DND-41 (cell line): ENCODE results near the gene ZNF544.
A peak's percentile ranks its signal among the peaks of the same experiment; 100 is the strongest.

Source experiments
- ATAC-seq: fragments of 200-7000 bp; cut with Tn5 transposase; 3 replicates; pipeline ENCODE4 v1.9.1; 2021; ENCODE audit warnings: low read depth; ENCODE audit not compliant: insufficient read depth
- DNase-seq: peaks from one replicate; pipeline ENCODE4 v3.0.0-alpha.2; 2020
- H2AFZ ChIP-seq: 2 replicates; pipeline ENCODE4 v1.6.0; 2012; ENCODE audit warnings: low read depth, low read length
- H3K27ac ChIP-seq: 2 replicates; pipeline ENCODE4 v1.5.1; 2012; ENCODE audit warnings: low read length, inconsistent platforms
- H3K27me3 ChIP-seq: fragments of 200-600 bp; sonication (generic); 2 replicates; pipeline ENCODE4 v1.6.0; 2012; ENCODE audit warnings: low read length, mild to moderate bottlenecking, inconsistent platforms; ENCODE audit not compliant: insufficient read depth, poor library complexity
- H3K36me3 ChIP-seq: 2 replicates; pipeline ENCODE4 v1.5.1; 2012; ENCODE audit warnings: low read length, inconsistent platforms; ENCODE audit not compliant: insufficient read depth
- H3K4me1 ChIP-seq: 2 replicates; pipeline ENCODE4 v1.5.1; 2012; ENCODE audit warnings: mild to moderate bottlenecking, low read length; ENCODE audit not compliant: insufficient read depth
- H3K4me2 ChIP-seq: 2 replicates; pipeline ENCODE4 v1.6.0; 2012; ENCODE audit warnings: mild to moderate bottlenecking, moderate library complexity, low read length, inconsistent platforms; ENCODE audit not compliant: insufficient read depth
- H3K4me3 ChIP-seq, 2 experiments: fragments of 200-600 bp in 1 of 2; shearing (Covaris generic) in 1 of 2; 2 replicates each; pipeline ENCODE4 v1.5.1; 2012 to 2016; ENCODE audit warnings: inconsistent platforms in 2 of 2, low read length in 2 of 2, mild to moderate bottlenecking in 2 of 2, low read depth in 1 of 2, moderate library complexity in 1 of 2
- H3K79me2 ChIP-seq: 2 replicates; pipeline ENCODE4 v1.6.0; 2012; ENCODE audit warnings: low read length, inconsistent platforms; ENCODE audit not compliant: insufficient read depth
- H3K9ac ChIP-seq: 2 replicates; pipeline ENCODE4 v1.6.0; 2012; ENCODE audit warnings: low read depth, mild to moderate bottlenecking, inconsistent platforms, low read length, moderate library complexity
- H3K9me3 ChIP-seq: 2 replicates; pipeline ENCODE4 v1.5.1; 2012; ENCODE audit warnings: low read length, moderate library complexity, mild to moderate bottlenecking, inconsistent platforms; ENCODE audit not compliant: insufficient read depth, severe bottlenecking
- H4K20me1 ChIP-seq: 2 replicates; pipeline ENCODE4 v1.6.0; 2012; ENCODE audit warnings: low read length; ENCODE audit not compliant: insufficient read depth
- CTCF ChIP-seq: IDR thresholded peaks from 2 replicates; pipeline ENCODE4 v1.5.1; 2012; ENCODE audit warnings: borderline replicate concordance, low read length, moderate library complexity, mild to moderate bottlenecking; ENCODE audit not compliant: poor library complexity, severe bottlenecking; ENCODE audit errors: extremely low read depth
- EZH2 ChIP-seq: IDR thresholded peaks from 3 replicates; pipeline ENCODE4 v1.6.1; 2012; ENCODE audit warnings: borderline replicate concordance, low read depth, mild to moderate bottlenecking, moderate library complexity, low read length, inconsistent platforms; ENCODE audit not compliant: severe bottlenecking

Gene ZNF544

GRCh38 chr19:58279042-58279924 lies 50.6 kb downstream of the ZNF544 start:
- Histone ChIP-seq H2AFZ (peak overlapping the region; percentile 99), H3K27me3 (no peaks in the 10 kb centered on the region), H4K20me1 (peaks cover 5% of the 10 kb centered on the region; the same call in 1 of the 2 replicates), H3K79me2 (peaks cover 82% of the 10 kb centered on the region), H3K4me3 (peak overlapping the region; percentile 81 to 84; a peak in 3 of 4 replicates), H3K4me2 (peak overlapping the region; percentile 88), H3K27ac (peak overlapping the region; percentile 85), H3K36me3 (peaks cover 38% of the 10 kb centered on the region), H3K9ac (peak overlapping the region; percentile 89), H3K4me1 (peaks cover 41% of the 10 kb centered on the region), H3K9me3 (peaks cover 3% of the 10 kb centered on the region)
- no peak for TF ChIP-seq EZH2
- TF ChIP-seq CTCF = no peak
- DNase-seq (peak; percentile 49), ATAC-seq (no peak)

GRCh38 chr19:58279925-58280316 lies 51.2 kb downstream of the ZNF544 start:
- H3K36me3 ChIP-seq = peaks cover 35% of the 10 kb centered on the region
- no peak for TF ChIP-seq EZH2
- no peak for TF ChIP-seq CTCF
- DNase-seq (no peak), ATAC-seq (no peak)
- peak overlapping the region; percentile 88 for H3K4me2 ChIP-seq
- H3K9me3 ChIP-seq = no peaks in the 10 kb centered on the region
- peaks cover 5% of the 10 kb centered on the region; the same call in 1 of the 2 replicates for H4K20me1 ChIP-seq
- no peak overlapping the region for H3K27ac ChIP-seq
- peak overlapping the region; percentile 81 to 84; a peak in 3 of 4 replicates for H3K4me3 ChIP-seq
- H3K9ac ChIP-seq = peak overlapping the region; percentile 89
- H3K27me3 ChIP-seq = no peaks in the 10 kb centered on the region
- H3K4me1 ChIP-seq = peaks cover 41% of the 10 kb centered on the region
- H3K79me2 ChIP-seq = peaks cover 86% of the 10 kb centered on the region
- no peak overlapping the region for H2AFZ ChIP-seq

- Histone ChIP-seq H3K9me3 (no peaks in the 10 kb centered on the region), H3K27me3 (no peaks in the 10 kb centered on the region), H3K36me3 (peaks cover 57% of the 10 kb centered on the region), H3K27ac (no peak overlapping the region), H2AFZ (no peak overlapping the region), H3K4me1 (peaks cover 26% of the 10 kb centered on the region), H3K79me2 (peaks cover 56% of the 10 kb centered on the region), H3K9ac (no peak overlapping the region), H4K20me1 (peaks cover 5% of the 10 kb centered on the region; the same call in 1 of the 2 replicates), H3K4me2 (no peak overlapping the region), H3K4me3 (no peak overlapping the region)
- TF ChIP-seq CTCF (no peak), EZH2 (no peak)
- DNase-seq (no peak), ATAC-seq (no peak)
These were observed 55.5 kb downstream of the ZNF544 start for GRCh38 chr19:58284199-58284598.
